Measurements from ENCODE around the gene SRD5A1.

DNA sequence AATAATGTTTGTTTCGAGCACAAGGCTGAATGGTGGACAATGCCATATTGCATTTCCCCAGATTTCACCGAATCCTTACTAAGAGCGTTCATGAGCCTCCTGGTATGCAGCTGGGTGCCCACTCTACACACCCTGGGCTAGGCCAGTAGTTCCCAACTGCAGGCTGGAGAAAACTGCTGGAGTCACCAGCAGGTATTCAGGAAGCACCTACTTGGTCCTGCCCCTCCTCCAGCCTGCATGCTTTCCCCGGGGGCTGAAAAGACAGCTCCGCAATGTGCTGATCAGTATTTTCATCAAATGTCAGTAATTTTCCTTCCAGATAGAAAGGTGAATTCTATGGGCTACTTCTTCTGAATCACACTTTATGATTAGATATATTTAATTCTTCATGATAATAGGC, 34.4 kb downstream of the SRD5A1 start:
- TF ChIP-seq, protein P1, sequence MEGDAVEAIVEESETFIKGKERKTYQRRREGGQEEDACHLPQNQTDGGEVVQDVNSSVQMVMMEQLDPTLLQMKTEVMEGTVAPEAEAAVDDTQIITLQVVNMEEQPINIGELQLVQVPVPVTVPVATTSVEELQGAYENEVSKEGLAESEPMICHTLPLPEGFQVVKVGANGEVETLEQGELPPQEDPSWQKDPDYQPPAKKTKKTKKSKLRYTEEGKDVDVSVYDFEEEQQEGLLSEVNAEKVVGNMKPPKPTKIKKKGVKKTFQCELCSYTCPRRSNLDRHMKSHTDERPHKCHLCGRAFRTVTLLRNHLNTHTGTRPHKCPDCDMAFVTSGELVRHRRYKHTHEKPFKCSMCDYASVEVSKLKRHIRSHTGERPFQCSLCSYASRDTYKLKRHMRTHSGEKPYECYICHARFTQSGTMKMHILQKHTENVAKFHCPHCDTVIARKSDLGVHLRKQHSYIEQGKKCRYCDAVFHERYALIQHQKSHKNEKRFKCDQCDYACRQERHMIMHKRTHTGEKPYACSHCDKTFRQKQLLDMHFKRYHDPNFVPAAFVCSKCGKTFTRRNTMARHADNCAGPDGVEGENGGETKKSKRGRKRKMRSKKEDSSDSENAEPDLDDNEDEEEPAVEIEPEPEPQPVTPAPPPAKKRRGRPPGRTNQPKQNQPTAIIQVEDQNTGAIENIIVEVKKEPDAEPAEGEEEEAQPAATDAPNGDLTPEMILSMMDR (conservative IDR thresholded peaks at IDR 0.05) = no peak
- no peak for TF ChIP-seq ZFX (IDR thresholded peaks at IDR 0.05)
